CD14-positive monocyte (primary cell): ENCODE results near the gene ABCA7. TPM values are rescaled to one million over a fixed set of nuclear protein-coding genes. Genes with fewer than 3 reads are reported as not detected.

Source experiments
- DNase-seq, 3 donors: peaks; one replicate each; pipeline ENCODE4 v3.0.0-alpha.2; 2011 to 2022
- H2AFZ ChIP-seq: 2 replicates; pipeline ENCODE4 v1.6.0; 2012; ENCODE audit warnings: mild to moderate bottlenecking, low read depth, low read length, inconsistent platforms; ENCODE audit not compliant: insufficient read depth, poor library complexity, severe bottlenecking
- H3K27ac ChIP-seq, 2 donors: 1 replicate in 1 of 2; 2 replicates in 1 of 2; pipeline ENCODE4 v1.5.1; 2012 to 2013; ENCODE audit warnings: low read length in 2 of 2, control low read depth in 1 of 2, inconsistent platforms in 1 of 2, low read depth in 1 of 2, mild to moderate bottlenecking in 1 of 2
- H3K27me3 ChIP-seq, 2 donors: one replicate each; pipeline versions ENCODE4 v1.6.0 to v1.6.1; 2011 to 2013; ENCODE audit warnings: low read length in 2 of 2; ENCODE audit not compliant: control insufficient read depth in 2 of 2, insufficient read depth in 2 of 2
- H3K36me3 ChIP-seq, 2 donors: replicated peaks in 1 of 2; 1 replicate in 1 of 2; 2 replicates in 1 of 2; pipeline versions ENCODE4 v1.5.1 to v1.6.1; 2012 to 2013; ENCODE audit warnings: low read length in 2 of 2, control low read depth in 1 of 2, inconsistent platforms in 1 of 2, mild to moderate bottlenecking in 1 of 2; ENCODE audit not compliant: insufficient read depth in 2 of 2, control insufficient read depth in 1 of 2
- H3K4me1 ChIP-seq, 2 donors: 1 replicate in 1 of 2; 2 replicates in 1 of 2; pipeline versions ENCODE4 v1.5.1 to v1.6.1; 2012 to 2013; ENCODE audit warnings: low read length in 2 of 2, control low read depth in 1 of 2, inconsistent platforms in 1 of 2, mild to moderate bottlenecking in 1 of 2, moderate library complexity in 1 of 2; ENCODE audit not compliant: insufficient read depth in 2 of 2, control insufficient read depth in 1 of 2
- H3K4me2 ChIP-seq: replicated peaks from 2 replicates; pipeline ENCODE3; 2012; ENCODE audit warnings: low read length, moderate library complexity, mild to moderate bottlenecking; ENCODE audit not compliant: poor library complexity, severe bottlenecking; ENCODE audit errors: extremely low read depth
- H3K4me3 ChIP-seq, 3 experiments: fragments of 200-600 bp in 1 of 3; sonication (generic) in 1 of 3; replicated peaks in 1 of 3; 1 replicate in 2 of 3; 2 replicates in 1 of 3; pipeline ENCODE4 v1.5.1; 2011 to 2013; ENCODE audit warnings: low read length in 3 of 3, mild to moderate bottlenecking in 3 of 3, control low read depth in 2 of 3, low read depth in 2 of 3, inconsistent platforms in 1 of 3, moderate library complexity in 1 of 3
- H3K79me2 ChIP-seq: 2 replicates; pipeline ENCODE4 v1.6.0; 2012; ENCODE audit warnings: mild to moderate bottlenecking, control low read depth, inconsistent platforms, low read length, moderate library complexity; ENCODE audit not compliant: insufficient read depth
- H3K9ac ChIP-seq: 2 replicates; pipeline ENCODE4 v1.6.0; 2017; ENCODE audit warnings: low read length, mild to moderate bottlenecking; ENCODE audit not compliant: insufficient read depth, poor library complexity, severe bottlenecking
- H3K9me3 ChIP-seq, 2 donors: replicated peaks in 1 of 2; 1 replicate in 1 of 2; 2 replicates in 1 of 2; pipeline versions ENCODE4 v1.5.1 to v1.6.1; 2012 to 2013; ENCODE audit warnings: low read length in 2 of 2, control low read depth in 1 of 2; ENCODE audit not compliant: control insufficient read depth in 1 of 2, insufficient read depth in 1 of 2
- H4K20me1 ChIP-seq: 2 replicates; pipeline ENCODE4 v1.6.0; 2012; ENCODE audit warnings: mild to moderate bottlenecking, low read length, control low read depth, moderate library complexity; ENCODE audit not compliant: insufficient read depth
- H3K27ac Mint-ChIP-seq, 7 donors: one replicate each; pipeline ENCODE4 v1.8.0; 2020; ENCODE audit warnings: mild to moderate bottlenecking in 7 of 7, mixed read lengths in 7 of 7, moderate library complexity in 6 of 7, inconsistent platforms in 2 of 7
- H3K27me3 Mint-ChIP-seq, 3 donors: one replicate each; pipeline ENCODE4 v1.8.0; 2021 to 2022; ENCODE audit warnings: low read depth in 3 of 3, mild to moderate bottlenecking in 3 of 3, mixed read lengths in 3 of 3, moderate library complexity in 3 of 3, inconsistent platforms in 1 of 3
- H3K36me3 Mint-ChIP-seq, 2 donors: one replicate each; pipeline ENCODE4 v1.8.0; 2020; ENCODE audit warnings: mixed read lengths in 2 of 2, inconsistent platforms in 1 of 2, mild to moderate bottlenecking in 1 of 2
- H3K4me1 Mint-ChIP-seq: one replicate; pipeline ENCODE4 v1.8.0; 2020; ENCODE audit warnings: mild to moderate bottlenecking, mixed read lengths
- H3K4me3 Mint-ChIP-seq, 2 donors: one replicate each; pipeline ENCODE4 v1.8.0; 2020; ENCODE audit warnings: mild to moderate bottlenecking in 2 of 2, mixed read lengths in 2 of 2, moderate library complexity in 1 of 2
- H3K9me3 Mint-ChIP-seq, 7 donors: one replicate each; pipeline ENCODE4 v1.8.0; 2020 to 2022; ENCODE audit warnings: mixed read lengths in 7 of 7, mild to moderate bottlenecking in 6 of 7, moderate library complexity in 6 of 7, inconsistent platforms in 2 of 7
- WGBS: methylation state at CpG from one replicate; pipeline ENCODE4 v1.1.5; 2013; ENCODE audit warnings: missing lambda C conversion rate; ENCODE audit not compliant: insufficient coverage; 5-methylcytosine and 5-hydroxymethylcytosine counted together
- intact Hi-C, 2 donors: fragments of 100-400 bp; cut with micrococcal nuclease; formaldehyde crosslinking; loops; one replicate each; pipeline versions ENCODE4 v1.15.0 to v1.15.1; 2023
- polyA plus RNA-seq, 3 donors: library from polyadenylated mRNA; depleted of rRNA in 1 of 3; unstranded in 2 of 3; stranded (reverse) in 1 of 3; fragments of 300-500 nt in 2 of 3; fragments of >200 nt in 1 of 3; fragmentation: Illumina TruSeq in 2 of 3; gene quantifications; 1 replicate in 2 of 3; 2 replicates in 1 of 3; pipeline ENCODE4 v1.2.3, GENCODE V29; 2012 to 2021
- TF ChIP-seq, protein P1 (sequence below): fragments of 200-600 bp; IDR thresholded peaks from one replicate; pipeline ENCODE4 v1.8.0; 2022; ENCODE audit warnings: antibody characterized with exemption, mild to moderate bottlenecking

The ABCA7 gene
- polyA plus RNA-seq, 3 donors = 1.7 to 104 (median 7.8) TPM

DNA sequence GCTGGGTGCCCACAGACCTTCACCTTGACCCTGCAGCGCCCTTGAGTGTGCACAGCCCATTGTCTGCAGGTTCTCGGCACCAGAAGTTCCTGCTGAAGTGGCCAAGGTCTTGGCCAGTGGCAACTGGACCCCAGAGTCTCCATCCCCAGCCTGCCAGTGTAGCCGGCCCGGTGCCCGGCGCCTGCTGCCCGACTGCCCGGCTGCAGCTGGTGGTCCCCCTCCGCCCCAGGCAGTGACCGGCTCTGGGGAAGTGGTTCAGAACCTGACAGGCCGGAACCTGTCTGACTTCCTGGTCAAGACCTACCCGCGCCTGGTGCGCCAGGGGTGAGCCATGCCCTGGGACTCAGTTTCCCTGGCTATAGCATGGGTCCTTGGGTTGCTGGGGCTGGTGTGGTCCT, 15.1 kb downstream of the ABCA7 start:
- Mint-ChIP-seq H3K4me1 (peaks cover 3% of the 10 kb centered on the region), H3K9me3 (peaks cover 17 to 34% (median 28%) of the 10 kb centered on the region in 7 donors), H3K36me3 (peaks cover 60 to 63% of the 10 kb centered on the region in 2 donors), H3K27ac (peak overlapping the region in 1 of 7 donors; percentile 31), H3K4me3 (no peak overlapping the region), H3K27me3 (peaks cover 0 to 9% (median 0%) of the 10 kb centered on the region in 3 donors)
- H2AFZ ChIP-seq = no peak overlapping the region
- 87% methylated on average over 10 of the region's 14 CpGs for WGBS
- H4K20me1 ChIP-seq = peaks cover 10% of the 10 kb centered on the region
- no peaks in the 10 kb centered on the region for H3K79me2 ChIP-seq
- no peak overlapping the region for H3K4me2 ChIP-seq
- no peak overlapping the region for H3K9ac ChIP-seq
- no peak for DNase-seq
- no peak overlapping the region for H3K4me3 ChIP-seq
- H3K4me1 ChIP-seq = no peaks in the 10 kb centered on the region
- intact Hi-C loops = no loop called here
- H3K36me3 ChIP-seq = peaks cover 52 to 72% of the 10 kb centered on the region in 2 donors
- no peak overlapping the region for H3K27ac ChIP-seq
- peaks cover 21 to 25% of the 10 kb centered on the region in 2 donors for H3K9me3 ChIP-seq
- H3K27me3 ChIP-seq = no peaks in the 10 kb centered on the region
- TF ChIP-seq, protein P1, sequence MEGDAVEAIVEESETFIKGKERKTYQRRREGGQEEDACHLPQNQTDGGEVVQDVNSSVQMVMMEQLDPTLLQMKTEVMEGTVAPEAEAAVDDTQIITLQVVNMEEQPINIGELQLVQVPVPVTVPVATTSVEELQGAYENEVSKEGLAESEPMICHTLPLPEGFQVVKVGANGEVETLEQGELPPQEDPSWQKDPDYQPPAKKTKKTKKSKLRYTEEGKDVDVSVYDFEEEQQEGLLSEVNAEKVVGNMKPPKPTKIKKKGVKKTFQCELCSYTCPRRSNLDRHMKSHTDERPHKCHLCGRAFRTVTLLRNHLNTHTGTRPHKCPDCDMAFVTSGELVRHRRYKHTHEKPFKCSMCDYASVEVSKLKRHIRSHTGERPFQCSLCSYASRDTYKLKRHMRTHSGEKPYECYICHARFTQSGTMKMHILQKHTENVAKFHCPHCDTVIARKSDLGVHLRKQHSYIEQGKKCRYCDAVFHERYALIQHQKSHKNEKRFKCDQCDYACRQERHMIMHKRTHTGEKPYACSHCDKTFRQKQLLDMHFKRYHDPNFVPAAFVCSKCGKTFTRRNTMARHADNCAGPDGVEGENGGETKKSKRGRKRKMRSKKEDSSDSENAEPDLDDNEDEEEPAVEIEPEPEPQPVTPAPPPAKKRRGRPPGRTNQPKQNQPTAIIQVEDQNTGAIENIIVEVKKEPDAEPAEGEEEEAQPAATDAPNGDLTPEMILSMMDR = no peak

DNA sequence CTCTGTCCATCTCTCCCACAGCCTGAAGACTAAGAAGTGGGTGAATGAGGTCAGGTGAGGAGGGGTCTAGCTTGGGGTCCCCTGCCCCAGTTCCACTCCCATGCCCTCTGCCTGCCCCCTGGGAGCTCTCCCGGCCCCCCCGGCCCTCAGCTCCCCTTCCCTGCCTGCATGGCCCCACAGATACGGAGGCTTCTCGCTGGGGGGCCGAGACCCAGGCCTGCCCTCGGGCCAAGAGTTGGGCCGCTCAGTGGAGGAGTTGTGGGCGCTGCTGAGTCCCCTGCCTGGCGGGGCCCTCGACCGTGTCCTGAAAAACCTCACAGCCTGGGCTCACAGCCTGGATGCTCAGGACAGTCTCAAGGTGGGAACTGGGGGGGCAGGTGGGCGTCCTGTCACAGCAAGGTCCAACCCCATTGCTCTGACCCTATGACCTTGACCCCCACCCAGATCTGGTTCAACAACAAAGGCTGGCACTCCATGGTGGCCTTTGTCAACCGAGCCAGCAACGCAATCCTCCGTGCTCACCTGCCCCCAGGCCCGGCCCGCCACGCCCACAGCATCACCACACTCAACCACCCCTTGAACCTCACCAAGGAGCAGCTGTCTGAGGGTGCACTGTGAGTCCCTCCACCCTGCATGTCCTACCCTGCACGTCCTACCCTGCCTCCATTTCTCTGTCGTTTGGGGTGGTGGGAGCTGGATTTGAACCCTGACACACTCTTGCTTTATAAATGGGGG, 16.1 kb downstream of the ABCA7 start:
- Mint-ChIP-seq H3K9me3 (peaks cover 17 to 34% (median 28%) of the 10 kb centered on the region in 7 donors), H3K36me3 (peaks cover 60 to 61% of the 10 kb centered on the region in 2 donors), H3K27ac (peak overlapping the region in 2 of 7 donors; percentile 57 to 76), H3K4me1 (peaks cover 3% of the 10 kb centered on the region), H3K4me3 (no peak overlapping the region), H3K27me3 (peaks cover 0 to 9% (median 0%) of the 10 kb centered on the region in 3 donors)
- intact Hi-C loops = no loop called here
- H3K9ac ChIP-seq = no peak overlapping the region
- H3K4me1 ChIP-seq = no peaks in the 10 kb centered on the region
- H3K4me3 ChIP-seq = no peak overlapping the region
- TF ChIP-seq, protein P1 = no peak
- WGBS = 100% methylated on average over 14 of the region's 20 CpGs
- no peak overlapping the region for H3K4me2 ChIP-seq
- no peak for DNase-seq
- H3K27ac ChIP-seq = no peak overlapping the region
- H3K36me3 ChIP-seq = peaks cover 52 to 73% of the 10 kb centered on the region in 2 donors
- H3K27me3 ChIP-seq = no peaks in the 10 kb centered on the region
- peaks cover 10% of the 10 kb centered on the region for H4K20me1 ChIP-seq
- H3K9me3 ChIP-seq = peaks cover 21 to 25% of the 10 kb centered on the region in 2 donors
- H3K79me2 ChIP-seq = no peaks in the 10 kb centered on the region
- H2AFZ ChIP-seq = no peak overlapping the region
